SH-SY5Y (cell line): ENCODE results near the gene CCR7.

ENCODE experiments used
- GATA2 ChIP-seq: IDR thresholded peaks from 2 replicates; pipeline ENCODE4 v1.6.1; 2011; ENCODE audit warnings: mild to moderate bottlenecking, low read depth, low read length
- GATA3 ChIP-seq: IDR thresholded peaks from 2 replicates; pipeline ENCODE4 v1.6.1; 2011; ENCODE audit warnings: low read depth, mild to moderate bottlenecking, low read length, moderate library complexity

CCR7 gene

DNA sequence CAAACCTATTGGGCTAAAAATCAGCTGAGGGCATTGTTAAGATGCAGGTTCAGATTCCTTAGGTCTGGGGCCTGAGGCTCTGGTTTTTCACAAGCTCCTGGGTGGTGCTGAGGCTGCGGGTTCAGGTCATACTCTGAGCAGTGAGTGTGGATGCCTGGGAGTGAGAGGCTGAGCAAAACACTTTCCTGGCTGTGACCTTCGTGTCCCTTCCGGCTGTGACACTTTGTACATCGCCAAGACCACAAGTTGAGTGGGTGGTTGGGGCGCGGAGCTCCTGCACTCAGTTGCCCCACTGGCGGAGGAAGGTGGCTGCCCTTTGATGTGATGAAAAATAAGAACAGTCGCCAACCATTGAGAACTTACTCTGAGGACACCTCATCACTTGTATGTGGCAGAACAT, 24.8 kb downstream of the CCR7 start:
- TF ChIP-seq GATA2: no peak
- TF ChIP-seq GATA3: no peak

GRCh38 chr17:40539711-40540411, 25.4 kb downstream of the CCR7 start:
- TF ChIP-seq GATA2: no peak
- no peak for TF ChIP-seq GATA3

- TF ChIP-seq GATA3 (no peak), GATA2 (no peak)
Observed at GRCh38 chr17:40538936-40539705, 26.2 kb downstream of the CCR7 start.

GRCh38 chr17:40538019-40538935, 27.0 kb downstream of the CCR7 start:
- TF ChIP-seq GATA2 (no peak), GATA3 (no peak)

DNA sequence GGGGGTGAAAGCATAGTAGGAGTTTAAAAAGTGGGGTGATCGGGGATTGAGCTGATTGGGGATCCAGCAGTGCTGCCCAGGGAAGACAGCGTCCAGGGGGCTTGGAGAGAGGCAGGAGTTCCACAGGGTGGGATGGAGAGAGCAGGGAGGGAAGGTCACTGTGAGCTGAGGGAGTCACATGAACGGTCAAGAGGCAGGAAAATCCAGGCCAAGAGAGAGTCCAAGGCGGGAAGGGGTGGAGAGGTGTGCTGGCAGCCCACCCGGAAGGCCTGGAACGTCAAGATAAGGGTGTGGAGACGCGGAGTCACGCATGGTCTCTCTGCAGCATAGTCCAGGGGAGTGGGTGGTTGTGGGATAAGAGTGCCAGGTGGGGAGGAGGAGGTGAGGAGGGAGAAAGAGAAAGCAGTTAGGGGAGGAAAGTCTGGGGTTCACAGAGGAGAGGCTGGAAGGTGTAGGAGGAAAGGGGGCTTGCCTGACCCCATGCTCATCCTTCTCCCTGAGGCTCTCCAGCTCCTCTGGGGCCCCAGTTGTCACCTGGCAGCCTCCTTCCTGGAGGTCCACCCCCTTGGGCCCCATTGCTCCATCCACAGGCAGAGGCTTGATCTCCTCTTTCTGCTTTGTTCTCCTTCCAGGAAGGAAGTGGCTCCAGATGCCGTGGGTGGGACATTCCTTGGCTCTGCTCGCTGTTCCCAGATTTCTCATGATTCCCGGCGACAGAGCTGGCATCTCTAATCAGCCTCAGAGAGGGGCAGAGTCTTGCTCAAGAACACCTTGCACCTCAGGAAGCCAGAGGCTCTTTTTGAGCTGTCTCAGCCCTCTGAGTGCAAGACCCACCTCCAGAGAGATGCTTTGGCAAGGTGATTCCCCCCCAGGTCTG, 28.7 kb downstream of the CCR7 start:
- TF ChIP-seq GATA2 (no peak), GATA3 (no peak)

DNA sequence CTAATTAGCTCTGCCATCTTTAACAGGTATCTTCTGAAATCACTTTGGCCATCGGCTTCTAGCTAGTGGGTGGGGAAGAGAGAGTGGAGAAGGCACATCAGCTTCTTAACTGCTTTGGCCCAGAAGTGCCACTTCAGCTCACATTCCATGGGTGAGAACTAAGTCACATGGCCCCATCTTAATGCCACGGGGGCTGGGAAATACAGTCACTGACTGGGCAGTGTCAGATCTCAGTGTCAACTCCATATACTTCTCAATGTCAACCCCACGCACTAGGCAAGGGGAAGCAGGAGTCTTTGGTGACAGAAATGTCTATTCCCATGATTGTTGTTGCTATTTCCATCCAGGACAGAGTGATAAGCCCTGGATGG, 29.4 kb downstream of the CCR7 start:
- no peak for TF ChIP-seq GATA3
- TF ChIP-seq GATA2: no peak

GRCh38 chr17:40535438-40535837, 29.8 kb downstream of the CCR7 start:
- TF ChIP-seq GATA3: no peak

DNA sequence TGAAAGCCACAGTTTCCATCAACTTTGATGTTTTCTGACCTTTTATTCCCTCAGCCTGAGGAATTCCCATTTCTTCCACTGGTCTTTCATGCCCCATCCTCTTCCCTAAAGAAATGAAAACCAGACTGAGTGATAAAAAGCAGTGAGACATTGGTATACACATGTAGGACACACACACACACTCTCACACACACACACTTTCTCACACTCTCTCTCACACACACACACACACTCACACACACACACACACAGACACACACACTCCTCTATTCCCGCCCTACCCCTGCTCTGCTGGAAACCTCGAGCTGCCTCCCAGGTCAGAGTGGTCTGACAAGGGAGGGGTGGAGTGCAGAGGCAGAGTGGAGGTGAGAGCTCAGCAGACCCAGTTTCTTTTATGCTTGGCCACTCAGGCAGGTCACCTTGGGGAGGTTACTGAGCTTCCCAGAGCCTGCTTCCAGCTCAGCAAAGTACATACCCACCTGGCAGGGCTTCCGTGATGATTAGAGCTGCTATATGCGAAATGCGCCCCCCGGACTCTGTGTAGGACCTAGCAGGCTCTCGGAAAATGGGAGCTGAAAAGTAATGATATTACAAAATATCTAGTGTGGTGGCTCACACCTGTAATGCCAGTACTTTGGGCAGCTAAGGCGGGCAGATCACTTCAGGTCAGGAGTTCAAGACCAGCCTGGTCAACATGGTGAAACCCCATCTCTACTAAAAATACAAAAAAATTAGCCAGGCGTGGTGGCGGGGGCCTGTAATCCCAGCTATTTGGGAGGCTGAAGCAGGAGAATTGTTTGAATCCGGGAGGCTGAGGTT, 30.7 kb downstream of the CCR7 start:
- TF ChIP-seq GATA2 (no peak), GATA3 (no peak)

DNA sequence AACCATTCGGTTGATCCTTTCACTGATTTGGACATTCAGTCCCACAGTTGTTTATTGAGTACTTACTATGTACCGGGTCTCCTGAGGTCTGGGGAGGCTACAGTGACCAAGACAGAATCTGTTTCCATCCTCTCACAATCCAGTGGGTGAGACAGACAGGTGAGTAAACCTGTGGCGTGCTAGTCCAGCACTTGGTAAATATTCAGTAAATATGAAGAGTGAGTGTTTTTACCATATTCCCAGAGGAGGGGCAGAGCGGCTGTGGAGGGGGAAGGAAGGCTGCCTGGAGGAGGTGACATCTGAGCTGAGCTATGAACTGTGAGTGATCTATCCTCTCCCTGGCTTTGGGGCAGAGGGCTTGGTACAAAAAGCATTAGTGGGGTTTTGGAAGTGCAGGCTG, 31.4 kb downstream of the CCR7 start:
- TF ChIP-seq GATA3: no peak
- no peak for TF ChIP-seq GATA2

DNA sequence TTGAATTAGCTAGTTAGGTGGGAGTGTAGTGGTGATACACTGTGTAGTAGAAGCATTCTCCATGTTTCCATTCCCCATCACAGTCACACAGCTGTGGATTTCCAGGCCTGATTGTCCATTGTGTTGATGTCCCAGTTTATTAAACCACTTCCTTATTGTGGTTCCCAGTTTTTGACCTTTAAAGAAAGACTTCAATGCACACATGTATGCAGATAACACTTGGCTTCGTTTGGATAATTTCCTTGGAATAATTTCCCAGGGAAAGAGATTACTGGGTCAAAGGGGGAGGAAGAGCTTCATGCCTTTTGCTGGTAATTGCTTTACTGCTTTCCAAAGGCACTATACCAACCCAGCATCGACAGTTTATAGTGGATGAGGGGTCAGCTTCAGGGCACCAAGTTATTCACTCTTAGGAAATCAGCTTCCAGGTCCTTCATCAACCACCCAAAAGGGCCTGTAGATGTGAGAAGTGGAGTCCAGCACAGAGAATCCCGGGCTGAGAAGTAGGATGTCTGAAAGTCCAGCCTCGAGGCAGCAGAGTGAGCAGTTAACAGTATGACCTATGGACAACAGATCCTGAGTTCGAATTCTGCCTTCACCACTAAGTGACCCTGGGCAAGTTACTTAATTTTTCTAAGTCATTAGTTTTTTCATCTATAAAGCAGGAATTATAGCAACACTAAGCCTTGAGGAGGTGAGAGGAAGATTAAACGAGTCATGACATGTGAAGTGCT, 32.6 kb downstream of the CCR7 start:
- TF ChIP-seq GATA2 (no peak), GATA3 (no peak)

DNA sequence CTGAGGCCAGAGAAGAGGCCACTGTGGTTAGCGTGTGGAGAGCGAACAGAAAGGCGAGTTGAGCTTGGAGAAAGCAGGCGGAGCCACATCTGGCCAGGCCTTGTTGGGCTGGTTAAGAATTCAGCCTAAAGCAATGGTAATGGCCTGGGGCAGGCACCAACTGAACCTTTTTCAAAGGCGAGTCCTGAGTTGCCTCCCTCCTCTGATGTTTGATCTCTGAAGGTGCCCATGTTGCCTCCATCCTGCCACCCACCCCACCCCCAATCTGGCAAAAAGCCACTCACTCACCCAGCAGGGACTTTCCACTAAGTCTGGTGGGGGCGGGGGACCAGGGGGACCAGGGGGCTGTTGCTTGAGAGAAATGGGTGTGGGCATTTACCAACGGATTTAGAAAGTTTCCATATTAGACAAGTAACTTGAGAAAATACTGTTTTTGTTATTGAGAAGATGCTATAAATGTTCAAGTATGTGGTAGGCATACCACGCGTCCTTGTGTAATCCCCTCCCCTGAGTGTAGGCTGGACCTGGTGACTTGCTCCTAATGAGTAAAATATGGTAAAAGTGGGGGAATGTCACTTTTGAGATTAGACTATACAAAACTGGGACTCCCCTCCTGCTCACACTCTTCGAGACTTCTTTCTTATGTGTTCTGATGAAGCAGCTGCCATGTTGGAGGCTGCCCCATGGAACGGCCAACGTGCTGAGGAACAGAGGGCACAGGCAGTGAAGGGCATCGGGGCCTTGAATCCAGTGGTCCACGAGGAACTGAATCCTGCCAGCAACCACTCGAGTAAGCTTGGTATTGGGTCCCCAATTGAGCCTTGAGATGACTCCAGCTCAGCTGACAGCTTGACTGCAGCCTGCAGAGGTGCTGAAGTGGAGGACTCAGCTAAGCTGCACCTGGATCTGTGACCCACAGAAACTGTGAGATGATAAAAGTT, 34.0 kb downstream of the CCR7 start:
- TF ChIP-seq GATA3 (no peak), GATA2 (no peak)
